HS-5 (cell line): ENCODE data around the gene FAM219A.
"Not testable (repeated sequence)": the region's sequence is repeated elsewhere in the genome, so short reads cannot be mapped to it uniquely, and the experiment has no call there.

Source experiments
- DNase-seq: peaks from one replicate; pipeline ENCODE4 v3.0.0-alpha.2; 2012; ENCODE audit warnings: low read depth

FAM219A gene

GRCh38 chr9:34482746-34483145, 24.4 kb upstream of the FAM219A start:
- not testable (repeated sequence) for DNase-seq

- not testable (repeated sequence) for DNase-seq
Measured at GRCh38 chr9:34481620-34482019, 23.2 kb upstream of the FAM219A start.

- DNase-seq: no peak
Measured at GRCh38 chr9:34479431-34479866, 21.1 kb upstream of the FAM219A start.

- DNase-seq: no peak
Measured at GRCh38 chr9:34477541-34477940, 19.2 kb upstream of the FAM219A start.

- DNase-seq: no peak
Measured at GRCh38 chr9:34475097-34475496, 16.7 kb upstream of the FAM219A start.

- DNase-seq: no peak
Measured at GRCh38 chr9:34465468-34465867, 7.1 kb upstream of the FAM219A start.

- no peak for DNase-seq
Measured at GRCh38 chr9:34464571-34464970, 6.2 kb upstream of the FAM219A start.

GRCh38 chr9:34463901-34464232, 5.5 kb upstream of the FAM219A start:
- DNase-seq: no peak

- DNase-seq: peak; percentile 92
Measured at GRCh38 chr9:34463098-34463900, 4.9 kb upstream of the FAM219A start.

GRCh38 chr9:34459941-34460340, 1.6 kb upstream of the FAM219A start:
- no peak for DNase-seq

- DNase-seq: no peak
Measured at GRCh38 chr9:34459356-34459755, 986 bp upstream of the FAM219A start.

- no peak for DNase-seq
Measured at GRCh38 chr9:34458959-34459340, 580 bp upstream of the FAM219A start.

GRCh38 chr9:34457266-34458012, 931 bp downstream of the FAM219A start:
- DNase-seq: no peak

- no peak for DNase-seq
Measured at GRCh38 chr9:34456746-34457145, 1.6 kb downstream of the FAM219A start.

- DNase-seq: no peak
Measured at GRCh38 chr9:34456151-34456550, 2.2 kb downstream of the FAM219A start.

GRCh38 chr9:34454571-34455065, 3.8 kb downstream of the FAM219A start:
- peak; percentile 67 for DNase-seq

- no peak for DNase-seq
Measured at GRCh38 chr9:34452568-34452967, 5.8 kb downstream of the FAM219A start.

- DNase-seq: no peak
Measured at GRCh38 chr9:34451545-34451944, 6.8 kb downstream of the FAM219A start.

GRCh38 chr9:34451135-34451534, 7.2 kb downstream of the FAM219A start:
- DNase-seq: no peak

- DNase-seq: no peak
Measured at GRCh38 chr9:34450644-34451043, 7.7 kb downstream of the FAM219A start.

GRCh38 chr9:34446951-34447350, 11.4 kb downstream of the FAM219A start:
- DNase-seq: no peak

- DNase-seq: no peak
Measured at GRCh38 chr9:34446468-34446891, 11.9 kb downstream of the FAM219A start.

GRCh38 chr9:34443976-34444375, 14.4 kb downstream of the FAM219A start:
- no peak for DNase-seq
